B cell (primary cell): ENCODE measurements around the gene APRT. TPM values are rescaled to one million over a fixed set of nuclear protein-coding genes. Genes with fewer than 3 reads are reported as not detected.

Experiments used
- ATAC-seq: fragments of 200-7000 bp; cut with Tn5 transposase; one replicate; pipeline ENCODE4 v1.10.0; 2021; ENCODE audit warnings: low read depth, mild to moderate bottlenecking, moderate number of reproducible peaks, moderate library complexity
- CTCF ChIA-PET: fragments of 350-600 bp; sonication (Branson Sonifier 250); formaldehyde crosslinking; loops from one replicate; lab custom pipeline; 2021; ENCODE audit warnings: antibody characterized with exemption, inconsistent platforms; lab: Charles Lee
- POLR2A ChIA-PET: fragments of 350-600 bp; sonication (Branson Sonifier 250); formaldehyde crosslinking; loops from one replicate; lab custom pipeline; 2021; ENCODE audit warnings: antibody characterized with exemption; lab: Charles Lee
- DNase-seq: peaks from one replicate; pipeline ENCODE4 v3.0.0; 2013
- H2AFZ ChIP-seq: 2 replicates; pipeline ENCODE4 v1.6.1; 2012; ENCODE audit warnings: mild to moderate bottlenecking, low read depth, low read length; ENCODE audit not compliant: insufficient read depth, poor library complexity, severe bottlenecking
- H3K27ac ChIP-seq, 2 donors: 1 replicate in 1 of 2; 2 replicates in 1 of 2; pipeline ENCODE4 v1.5.1; 2012 to 2013; ENCODE audit warnings: low read length in 2 of 2, mild to moderate bottlenecking in 2 of 2, moderate library complexity in 1 of 2
- H3K27me3 ChIP-seq, 4 experiments: fragments of 200-600 bp in 1 of 4; sonication (generic) in 1 of 4; replicated peaks in 1 of 4; 1 replicate in 2 of 4; 2 replicates in 2 of 4; pipeline versions ENCODE4 v1.6.1 to v1.7.0; 2013 to 2016; ENCODE audit warnings: low read length in 3 of 4, mild to moderate bottlenecking in 2 of 4, mixed read lengths in 1 of 4, moderate library complexity in 1 of 4; ENCODE audit not compliant: insufficient read depth in 4 of 4, control insufficient read depth in 3 of 4; ENCODE audit errors: control extremely low read depth in 1 of 4
- H3K36me3 ChIP-seq, 2 experiments: replicated peaks in 1 of 2; 1 replicate in 1 of 2; 2 replicates in 1 of 2; pipeline versions ENCODE4 v1.6.1 to v1.7.1; 2013; ENCODE audit warnings: low read length in 1 of 2; ENCODE audit not compliant: insufficient read depth in 2 of 2, control insufficient read depth in 1 of 2; ENCODE audit errors: control extremely low read depth in 1 of 2, extremely low read depth in 1 of 2
- H3K4me1 ChIP-seq, 2 donors: fragments of 200-600 bp in 1 of 2; sonication (generic) in 1 of 2; 1 replicate in 1 of 2; 2 replicates in 1 of 2; pipeline versions ENCODE4 v1.5.1 to v1.6.1; 2013 to 2017; ENCODE audit warnings: low read length in 2 of 2; ENCODE audit not compliant: control insufficient read depth in 2 of 2, insufficient read depth in 2 of 2
- H3K4me2 ChIP-seq: replicated peaks from 2 replicates; pipeline ENCODE3; 2012; ENCODE audit warnings: mild to moderate bottlenecking, low read depth, low read length; ENCODE audit not compliant: poor library complexity, severe bottlenecking
- H3K4me3 ChIP-seq, 5 experiments: fragments of 200-600 bp in 1 of 5; sonication (generic) in 1 of 5; 1 replicate in 3 of 5; 2 replicates in 2 of 5; pipeline versions ENCODE4 v1.5.1 to v1.7.0; 2011 to 2016; ENCODE audit warnings: low read length in 4 of 5, mild to moderate bottlenecking in 4 of 5, low read depth in 2 of 5, control low read depth in 1 of 5, moderate library complexity in 1 of 5; ENCODE audit not compliant: insufficient read depth in 1 of 5; ENCODE audit errors: control extremely low read depth in 1 of 5, extremely low read depth in 1 of 5
- H3K79me2 ChIP-seq: fragments of 200-600 bp; sonication (generic); one replicate; pipeline ENCODE4 v1.6.0; 2016; ENCODE audit warnings: low read length; ENCODE audit not compliant: control insufficient read depth, insufficient read depth
- H3K9ac ChIP-seq: fragments of 200-600 bp; sonication (generic); 2 replicates; pipeline ENCODE4 v1.6.1; 2017; ENCODE audit warnings: mild to moderate bottlenecking, low read length, moderate library complexity
- H3K9me3 ChIP-seq, 3 donors: one replicate each; pipeline versions ENCODE4 v1.6.1 to v1.7.1; 2013; ENCODE audit warnings: low read length in 2 of 3; ENCODE audit not compliant: control insufficient read depth in 2 of 3, insufficient read depth in 1 of 3; ENCODE audit errors: control extremely low read depth in 1 of 3
- H4K20me1 ChIP-seq: 2 replicates; pipeline ENCODE4 v1.6.0; 2012; ENCODE audit warnings: mild to moderate bottlenecking, low read length; ENCODE audit not compliant: insufficient read depth, control insufficient read depth, poor library complexity, severe bottlenecking
- H3K27ac Mint-ChIP-seq: one replicate; pipeline ENCODE4 v1.8.0; 2021; ENCODE audit warnings: mixed read lengths
- H3K27me3 Mint-ChIP-seq: one replicate; pipeline ENCODE4 v1.8.0; 2021; ENCODE audit warnings: mixed read lengths
- H3K4me1 Mint-ChIP-seq: one replicate; pipeline ENCODE4 v1.8.0; 2021; ENCODE audit warnings: mixed read lengths
- H3K4me3 Mint-ChIP-seq: one replicate; pipeline ENCODE4 v1.8.0; 2021; ENCODE audit warnings: mixed read lengths
- H3K9me3 Mint-ChIP-seq: one replicate; pipeline ENCODE4 v1.8.0; 2022; ENCODE audit warnings: mixed read lengths; ENCODE audit not compliant: insufficient read depth
- EZH2 ChIP-seq: IDR thresholded peaks from 2 replicates; pipeline ENCODE4 v1.6.1; 2012; ENCODE audit warnings: borderline replicate concordance, low read depth, mild to moderate bottlenecking, moderate library complexity, low read length; ENCODE audit not compliant: insufficient read depth, poor library complexity, severe bottlenecking
- WGBS: methylation state at CpG from one replicate; pipeline ENCODE4 v1.1.5; 2013; ENCODE audit warnings: missing lambda C conversion rate; ENCODE audit not compliant: insufficient coverage; 5-methylcytosine and 5-hydroxymethylcytosine counted together
- intact Hi-C: fragments of 100-400 bp; cut with micrococcal nuclease; formaldehyde crosslinking; loops from one replicate; pipeline ENCODE4 v1.10.0; 2022
- polyA plus RNA-seq: library from polyadenylated mRNA; depleted of rRNA; stranded (reverse); fragments of >200 nt; gene quantifications from 2 replicates; pipeline ENCODE4 v1.2.3, GENCODE V29; 2012
- total RNA-seq, 2 donors: library from RNA; stranded (reverse); fragments of 120-200 nt in 1 of 2; gene quantifications; 1 replicate in 1 of 2; 2 replicates in 1 of 2; pipeline versions ENCODE4 v1.2.3 to v1.2.4, GENCODE V29; 2013 to 2022
- TF ChIP-seq, protein P1 (sequence below): fragments of 200-600 bp; IDR thresholded peaks from one replicate; pipeline ENCODE4 v1.8.0; 2022; ENCODE audit warnings: antibody characterized with exemption, mild to moderate bottlenecking

Gene APRT
- total and polyA plus RNA-seq, 2 donors (not counting 1 experiment from before 2014, with no cell fraction given), result 124 to 161 TPM

DNA sequence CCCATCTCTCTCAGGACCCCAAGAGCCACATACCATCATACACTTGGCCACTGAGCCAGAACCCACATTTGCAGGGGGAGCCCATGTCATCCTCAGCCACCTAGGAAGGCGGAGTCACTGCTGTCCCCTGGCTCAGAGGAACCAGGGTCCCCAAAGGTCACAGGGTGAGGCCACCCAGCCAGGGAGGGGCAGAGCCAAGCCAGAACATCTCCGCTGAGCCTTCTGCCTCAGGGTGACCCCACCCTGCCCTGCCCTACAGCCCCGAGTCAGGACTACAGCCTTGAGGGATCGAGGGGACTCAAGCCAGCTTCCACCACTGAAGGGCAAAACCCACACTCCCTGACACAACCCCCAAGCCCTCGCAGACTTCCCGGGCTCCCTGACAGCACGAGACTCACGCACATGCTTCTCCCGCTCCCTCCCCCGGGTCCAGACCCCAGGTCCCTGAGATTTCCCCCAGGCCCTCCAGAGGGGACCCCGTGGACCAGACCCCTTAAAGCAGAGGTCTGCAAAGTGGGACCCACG, 44.1 kb downstream of the APRT start:
- no peaks in the 10 kb centered on the region for H3K9me3 ChIP-seq
- intact Hi-C loops, result loop anchor here (2.0 kb wide), 1 partner anchor 17 kb away; the partner anchor contains the start of gene PIEZO1
- Mint-ChIP-seq H3K4me3 (peak overlapping the region; percentile 81), H3K9me3 (no peaks in the 10 kb centered on the region), H3K27ac (peak overlapping the region; percentile 81), H3K27me3 (no peaks in the 10 kb centered on the region), H3K4me1 (peaks cover 52% of the 10 kb centered on the region)
- H3K79me2 ChIP-seq, result peaks cover 98% of the 10 kb centered on the region
- WGBS, result 68% methylated on average over 12 of the region's 12 CpGs
- H3K9ac ChIP-seq, result no peak overlapping the region
- DNase-seq (no peak), ATAC-seq (no peak)
- peaks cover 0 to 9% of the 10 kb centered on the region in 2 experiments for H3K36me3 ChIP-seq
- ChIA-PET POLR2A (interaction anchor here (1.0 to 2.9 kb wide), 3 partner anchors 12 to 30 kb away, joined by 3 to 14 read pairs (median 3); no protein-coding TSS in a partner anchor), CTCF (interaction anchor here (1.4 to 8.4 kb wide), 3 partner anchors 15 to 31 kb away, joined by 5 to 68 read pairs (median 18); partner anchors contain the start of gene PIEZO1)
- H3K4me3 ChIP-seq, result no peak overlapping the region
- H3K27me3 ChIP-seq, result no peaks in the 10 kb centered on the region
- H3K4me2 ChIP-seq, result peak overlapping the region; percentile 65
- H3K4me1 ChIP-seq, result peaks cover 52 to 66% of the 10 kb centered on the region in 2 donors
- H2AFZ ChIP-seq, result no peak overlapping the region
- TF ChIP-seq, protein P1, sequence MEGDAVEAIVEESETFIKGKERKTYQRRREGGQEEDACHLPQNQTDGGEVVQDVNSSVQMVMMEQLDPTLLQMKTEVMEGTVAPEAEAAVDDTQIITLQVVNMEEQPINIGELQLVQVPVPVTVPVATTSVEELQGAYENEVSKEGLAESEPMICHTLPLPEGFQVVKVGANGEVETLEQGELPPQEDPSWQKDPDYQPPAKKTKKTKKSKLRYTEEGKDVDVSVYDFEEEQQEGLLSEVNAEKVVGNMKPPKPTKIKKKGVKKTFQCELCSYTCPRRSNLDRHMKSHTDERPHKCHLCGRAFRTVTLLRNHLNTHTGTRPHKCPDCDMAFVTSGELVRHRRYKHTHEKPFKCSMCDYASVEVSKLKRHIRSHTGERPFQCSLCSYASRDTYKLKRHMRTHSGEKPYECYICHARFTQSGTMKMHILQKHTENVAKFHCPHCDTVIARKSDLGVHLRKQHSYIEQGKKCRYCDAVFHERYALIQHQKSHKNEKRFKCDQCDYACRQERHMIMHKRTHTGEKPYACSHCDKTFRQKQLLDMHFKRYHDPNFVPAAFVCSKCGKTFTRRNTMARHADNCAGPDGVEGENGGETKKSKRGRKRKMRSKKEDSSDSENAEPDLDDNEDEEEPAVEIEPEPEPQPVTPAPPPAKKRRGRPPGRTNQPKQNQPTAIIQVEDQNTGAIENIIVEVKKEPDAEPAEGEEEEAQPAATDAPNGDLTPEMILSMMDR, result no peak
- TF ChIP-seq EZH2, result no peak
- H4K20me1 ChIP-seq, result peaks cover 93% of the 10 kb centered on the region
- peak overlapping the region in 1 of 2 donors; percentile 45 for H3K27ac ChIP-seq

DNA sequence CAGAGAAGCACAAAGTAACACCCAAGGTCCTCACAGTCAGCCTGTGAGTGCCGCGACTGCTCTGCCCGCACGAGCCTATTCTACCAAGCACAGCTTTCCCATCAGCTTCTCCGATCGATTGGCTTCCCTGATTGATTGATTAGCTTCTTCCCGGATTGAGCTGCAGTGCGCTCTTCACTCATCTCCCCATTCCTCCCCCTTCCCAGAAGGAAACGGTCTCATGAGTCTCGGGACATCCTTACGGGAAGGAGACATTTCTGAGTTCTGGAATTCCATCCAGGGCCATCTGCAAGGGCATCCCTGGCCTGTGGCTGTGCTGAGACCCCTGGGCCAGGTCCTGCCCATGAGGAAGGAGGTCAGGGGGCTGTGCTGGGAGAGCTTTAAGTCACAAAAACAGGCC, 44.8 kb downstream of the APRT start:
- Histone ChIP-seq H3K9me3 (no peaks in the 10 kb centered on the region), H3K79me2 (peaks cover 98% of the 10 kb centered on the region), H3K27ac (peak overlapping the region in 1 of 2 donors; percentile 45), H3K4me3 (no peak overlapping the region), H3K4me2 (peak overlapping the region; percentile 65), H3K9ac (no peak overlapping the region), H3K4me1 (peaks cover 52 to 62% of the 10 kb centered on the region in 2 donors), H3K27me3 (no peaks in the 10 kb centered on the region), H2AFZ (no peak overlapping the region), H3K36me3 (peaks cover 0 to 9% of the 10 kb centered on the region in 2 experiments), H4K20me1 (peaks cover 95% of the 10 kb centered on the region)
- ChIA-PET POLR2A (interaction anchor here (1.0 to 2.9 kb wide), 3 partner anchors 12 to 30 kb away, joined by 3 to 14 read pairs (median 3); no protein-coding TSS in a partner anchor), CTCF (interaction anchor here (1.4 to 8.4 kb wide), 3 partner anchors 15 to 30 kb away, joined by 5 to 68 read pairs (median 18); partner anchors contain the start of gene PIEZO1)
- ATAC-seq, result no peak
- H3K4me1 Mint-ChIP-seq, result peaks cover 52% of the 10 kb centered on the region
- peak overlapping the region; percentile 81 for H3K27ac Mint-ChIP-seq
- no peak for DNase-seq
- intact Hi-C loops, result loop anchor here (2.0 kb wide), 1 partner anchor 18 kb away; the partner anchor contains the start of gene PIEZO1
- H3K27me3 Mint-ChIP-seq, result no peaks in the 10 kb centered on the region
- peak overlapping the region; percentile 81 for H3K4me3 Mint-ChIP-seq
- H3K9me3 Mint-ChIP-seq, result no peaks in the 10 kb centered on the region
- no peak for TF ChIP-seq EZH2
- TF ChIP-seq, protein P1, result no peak
- WGBS, result 86% methylated on average over 8 of the region's 11 CpGs
